Epithelial cell of proximal tubule (primary cell): Measurements from ENCODE around the gene DLG5. TPM values are rescaled to one million over a fixed set of nuclear protein-coding genes. Genes with fewer than 3 reads are reported as not detected.

ENCODE experiments used
- DNase-seq: peaks from one replicate; pipeline ENCODE4 v3.0.0-alpha.2; 2011; ENCODE audit warnings: low read depth
- H3K4me3 ChIP-seq: 2 replicates; pipeline ENCODE4 v1.5.1; 2011; ENCODE audit warnings: low read depth, mild to moderate bottlenecking, low read length
- CTCF ChIP-seq: conservative IDR thresholded peaks from 2 replicates; pipeline ENCODE4 v1.5.1; 2012; ENCODE audit warnings: low read depth, mild to moderate bottlenecking, low read length
- total RNA-seq: library from RNA; depleted of rRNA; stranded (reverse); fragments of >200 nt; gene quantifications from 2 replicates; pipeline ENCODE4 v1.2.3, GENCODE V29; 2015

DLG5 gene
- total RNA-seq, 1 donor from 2014 or later = 23.4 TPM

- no peak overlapping the region for H3K4me3 ChIP-seq
- DNase-seq = no peak
- no peak for TF ChIP-seq CTCF
Observed at GRCh38 chr10:77818378-77818777, 108.2 kb downstream of the DLG5 start.

DNA sequence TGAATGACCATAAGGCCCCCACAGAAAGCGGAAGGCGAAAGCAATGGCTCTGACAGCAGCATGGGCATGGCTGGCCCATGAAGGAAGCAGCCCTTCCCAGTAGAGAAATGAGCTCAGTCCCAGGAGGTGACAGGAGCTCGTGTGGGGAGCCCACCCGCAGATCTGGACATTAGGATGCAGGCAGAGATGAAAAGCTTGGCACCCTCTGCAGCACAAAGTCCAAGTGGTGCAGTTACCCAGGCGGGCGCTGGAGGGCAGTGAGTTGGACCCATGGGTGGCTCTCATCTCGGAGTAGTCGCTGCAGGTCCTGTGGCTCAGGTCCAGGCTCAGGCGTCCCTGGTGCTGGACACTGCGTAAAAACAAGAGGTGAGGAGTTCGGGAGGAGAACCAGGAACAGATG, 109.0 kb downstream of the DLG5 start:
- peak; percentile 9 for TF ChIP-seq CTCF
- DNase-seq = no peak
- no peak overlapping the region for H3K4me3 ChIP-seq

DNA sequence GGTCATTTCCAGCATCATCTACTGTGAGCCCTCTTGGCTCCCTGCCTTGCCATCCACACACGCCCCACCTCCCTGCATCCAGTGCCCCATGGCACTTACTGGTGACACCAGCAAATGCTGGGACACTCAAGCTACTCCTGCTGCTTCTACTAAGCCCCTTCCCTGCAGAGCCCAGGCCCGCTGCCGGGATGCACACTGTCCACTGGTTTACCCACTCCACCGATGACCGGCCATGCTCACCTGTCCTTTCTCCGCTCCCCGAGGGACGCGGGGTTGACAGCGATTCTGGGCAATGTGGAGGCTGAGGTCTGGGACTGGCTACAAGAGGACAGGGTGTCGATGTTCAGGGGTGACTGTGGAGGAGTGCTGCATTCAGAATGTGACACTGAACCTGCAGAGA, 110.2 kb downstream of the DLG5 start:
- H3K4me3 ChIP-seq = no peak overlapping the region
- DNase-seq = no peak
- TF ChIP-seq CTCF = no peak

- H3K4me3 ChIP-seq = no peak overlapping the region
- DNase-seq = no peak
- TF ChIP-seq CTCF = no peak
Observed at GRCh38 chr10:77812741-77813140, 113.8 kb downstream of the DLG5 start.

GRCh38 chr10:77811831-77812430, 114.6 kb downstream of the DLG5 start:
- no peak for DNase-seq
- H3K4me3 ChIP-seq = no peak overlapping the region
- no peak for TF ChIP-seq CTCF

DNA sequence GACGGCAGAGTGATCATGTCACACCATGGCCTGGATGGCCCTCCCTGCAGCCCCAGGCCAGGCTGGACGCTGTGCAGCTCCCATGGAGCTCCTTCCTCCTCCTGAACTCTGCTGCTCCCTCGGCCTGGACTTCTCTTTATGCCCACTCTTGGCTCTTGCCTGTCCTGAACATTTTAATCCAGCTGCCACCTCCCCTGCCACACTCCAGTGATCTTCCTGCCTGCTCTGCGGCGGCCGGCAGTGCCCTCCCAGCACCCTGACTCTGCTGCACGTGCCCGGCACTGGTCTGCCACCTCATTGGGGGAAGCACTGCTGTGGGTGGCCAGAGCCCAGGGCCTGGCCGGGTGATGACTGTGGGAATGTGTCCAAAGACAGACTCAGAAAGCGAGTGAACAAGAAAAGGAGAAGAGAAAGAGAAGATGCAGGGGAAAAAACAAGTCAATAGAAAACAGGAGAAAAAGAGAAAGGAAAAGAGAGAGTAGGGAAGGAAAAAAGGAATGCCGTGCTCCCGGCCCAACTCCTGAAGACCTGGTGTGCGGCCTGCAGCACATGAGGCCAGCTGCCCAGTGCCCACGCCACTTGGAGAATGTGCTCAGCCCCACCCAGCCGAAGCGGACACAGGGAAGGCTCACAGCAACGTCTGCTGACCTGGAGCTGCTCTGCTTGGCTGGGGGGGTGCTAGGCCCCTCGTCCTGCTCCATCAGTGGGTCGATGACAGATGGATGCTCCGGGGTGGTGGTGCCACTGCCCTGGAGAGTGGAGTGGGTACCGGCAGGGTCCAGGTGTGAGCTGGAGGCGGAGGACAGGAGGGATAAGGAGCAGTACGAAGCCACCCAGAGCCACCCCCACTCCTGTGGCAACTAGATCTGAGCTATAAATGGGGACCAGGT, 115.9 kb downstream of the DLG5 start:
- DNase-seq = no peak
- TF ChIP-seq CTCF = no peak
- H3K4me3 ChIP-seq = no peak overlapping the region
